NCI-H2171 treated with DMSO at 0.1 percent for 48 hours (cell line): ENCODE measurements around the gene SORBS1.

Experiments
- DNase-seq: peaks from one replicate; lab custom pipeline; 2025; lab: John Stamatoyannopoulos, UW

SORBS1 gene

GRCh38 chr10:95265572-95265971 is 295.6 kb downstream of the SORBS1 start:
- no peak for DNase-seq

GRCh38 chr10:95264227-95265051 is 296.7 kb downstream of the SORBS1 start:
- no peak for DNase-seq

GRCh38 chr10:95263864-95264226 is 297.3 kb downstream of the SORBS1 start:
- DNase-seq, result no peak

GRCh38 chr10:95262763-95263518 is 298.2 kb downstream of the SORBS1 start:
- no peak for DNase-seq

GRCh38 chr10:95261926-95262325 is 299.2 kb downstream of the SORBS1 start:
- no peak for DNase-seq
